Uterus (tissue), 4 donors: ENCODE measurements around the gene TMPRSS6. TPM values are rescaled to one million over a fixed set of nuclear protein-coding genes. Genes with fewer than 3 reads are reported as not detected.

Source experiments
- DNase-seq, 2 donors: peaks; one replicate each; pipeline ENCODE4 v3.0.0-alpha.2; 2019 to 2020
- H3K27ac ChIP-seq, 2 donors: fragments of 200-600 bp; sonication (generic); 1 replicate in 1 of 2; 2 replicates in 1 of 2; pipeline ENCODE4 v1.5.1; 2016 to 2018
- H3K27me3 ChIP-seq, 2 donors: fragments of 200-600 bp; sonication (generic); one replicate each; pipeline ENCODE4 v1.5.1; 2018 to 2019; ENCODE audit warnings: control low read depth in 1 of 2
- H3K36me3 ChIP-seq, 2 donors: fragments of 200-600 bp; sonication (generic); one replicate each; pipeline ENCODE4 v1.5.1; 2019; ENCODE audit warnings: control low read depth in 1 of 2
- H3K4me1 ChIP-seq, 2 donors: fragments of 200-600 bp; sonication (generic); one replicate each; pipeline ENCODE4 v1.5.1; 2018 to 2019; ENCODE audit warnings: control low read depth in 1 of 2
- H3K4me3 ChIP-seq, 2 donors: fragments of 200-600 bp; sonication (generic); 1 replicate in 1 of 2; 2 replicates in 1 of 2; pipeline ENCODE4 v1.5.1; 2018 to 2019; ENCODE audit warnings: mild to moderate bottlenecking in 1 of 2
- H3K9me3 ChIP-seq, 2 donors: fragments of 200-600 bp; sonication (generic); one replicate each; pipeline ENCODE4 v1.5.1; 2019; ENCODE audit warnings: control low read depth in 1 of 2
- POLR2A ChIP-seq, 2 donors: fragments of 450-650 bp; IDR thresholded peaks; one replicate each; pipeline ENCODE4 v1.6.1; 2016; ENCODE audit warnings: antibody characterized with exemption in 2 of 2, mild to moderate bottlenecking in 1 of 2, moderate library complexity in 1 of 2
- intact Hi-C: fragments of 100-400 bp; cut with DNase I; formaldehyde crosslinking; loops from one replicate; pipeline ENCODE4 v1.15.1; 2023; ENCODE audit warnings: low total_unique reads
- total RNA-seq, 4 donors: library from RNA; depleted of rRNA in 3 of 4; stranded (reverse); fragments of >200 nt in 3 of 4; gene quantifications; one replicate each; pipeline versions ENCODE4 v1.1.0 to v1.2.4, GENCODE V29; 2014 to 2023
- TF ChIP-seq, protein P1 (sequence below), 4 experiments: fragments of 200-600 bp in 2 of 4; fragments of 450-650 bp in 2 of 4; sonication (generic) in 2 of 4; IDR thresholded peaks; one replicate each; pipeline ENCODE4 v1.5.1; 2016 to 2019; ENCODE audit warnings: antibody characterized with exemption in 4 of 4, mild to moderate bottlenecking in 2 of 4, moderate library complexity in 1 of 4
- donor health status: DM: yes; HTN: yes; CAD: no.

Gene TMPRSS6
- not detected for total RNA-seq

- Histone ChIP-seq H3K36me3 (no peaks in the 10 kb centered on the region), H3K9me3 (no peaks in the 10 kb centered on the region), H3K4me1 (no peaks in the 10 kb centered on the region), H3K27me3 (no peaks in the 10 kb centered on the region), H3K4me3 (no peak within 1 kb of the TSS), H3K27ac (no peak within 1 kb of the TSS)
- no peak for TF ChIP-seq POLR2A (IDR thresholded peaks at IDR 0.05)
- TF ChIP-seq, protein P1, sequence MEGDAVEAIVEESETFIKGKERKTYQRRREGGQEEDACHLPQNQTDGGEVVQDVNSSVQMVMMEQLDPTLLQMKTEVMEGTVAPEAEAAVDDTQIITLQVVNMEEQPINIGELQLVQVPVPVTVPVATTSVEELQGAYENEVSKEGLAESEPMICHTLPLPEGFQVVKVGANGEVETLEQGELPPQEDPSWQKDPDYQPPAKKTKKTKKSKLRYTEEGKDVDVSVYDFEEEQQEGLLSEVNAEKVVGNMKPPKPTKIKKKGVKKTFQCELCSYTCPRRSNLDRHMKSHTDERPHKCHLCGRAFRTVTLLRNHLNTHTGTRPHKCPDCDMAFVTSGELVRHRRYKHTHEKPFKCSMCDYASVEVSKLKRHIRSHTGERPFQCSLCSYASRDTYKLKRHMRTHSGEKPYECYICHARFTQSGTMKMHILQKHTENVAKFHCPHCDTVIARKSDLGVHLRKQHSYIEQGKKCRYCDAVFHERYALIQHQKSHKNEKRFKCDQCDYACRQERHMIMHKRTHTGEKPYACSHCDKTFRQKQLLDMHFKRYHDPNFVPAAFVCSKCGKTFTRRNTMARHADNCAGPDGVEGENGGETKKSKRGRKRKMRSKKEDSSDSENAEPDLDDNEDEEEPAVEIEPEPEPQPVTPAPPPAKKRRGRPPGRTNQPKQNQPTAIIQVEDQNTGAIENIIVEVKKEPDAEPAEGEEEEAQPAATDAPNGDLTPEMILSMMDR (IDR thresholded peaks at IDR 0.05) = no peak
- no peak for DNase-seq
- intact Hi-C loops = no loop called here
Measured at GRCh38 chr22:37109242-37109917, at the start of gene TMPRSS6. Gene TMPRSS6 (minus strand): TSS chr22:37109713. CDS start chr22:37103417, 6,296 bp downstream.

GRCh38 chr22:37158963-37159290, 49.4 kb upstream of the TMPRSS6 start:
- Histone ChIP-seq H3K27ac (no peak overlapping the region), H3K4me1 (no peaks in the 10 kb centered on the region), H3K36me3 (no peaks in the 10 kb centered on the region), H3K9me3 (no peaks in the 10 kb centered on the region), H3K4me3 (no peak overlapping the region), H3K27me3 (no peaks in the 10 kb centered on the region)
- TF ChIP-seq, protein P1 (IDR thresholded peaks at IDR 0.05) = no peak
- no peak for TF ChIP-seq POLR2A (IDR thresholded peaks at IDR 0.05)
- DNase-seq = no peak
- intact Hi-C loops = no loop called here

- intact Hi-C loops = no loop called here
- Histone ChIP-seq H3K9me3 (no peaks in the 10 kb centered on the region), H3K27me3 (no peaks in the 10 kb centered on the region), H3K36me3 (no peaks in the 10 kb centered on the region), H3K4me3 (no peak overlapping the region), H3K4me1 (no peaks in the 10 kb centered on the region), H3K27ac (no peak overlapping the region)
- no peak for TF ChIP-seq POLR2A (IDR thresholded peaks at IDR 0.05)
- TF ChIP-seq, protein P1 (IDR thresholded peaks at IDR 0.05) = no peak
- no peak for DNase-seq
Measured at GRCh38 chr22:37157516-37158285, 48.2 kb upstream of the TMPRSS6 start.

GRCh38 chr22:37156686-37157435, 47.3 kb upstream of the TMPRSS6 start:
- Histone ChIP-seq H3K4me3 (no peak overlapping the region), H3K4me1 (no peaks in the 10 kb centered on the region), H3K36me3 (no peaks in the 10 kb centered on the region), H3K27me3 (no peaks in the 10 kb centered on the region), H3K27ac (no peak overlapping the region), H3K9me3 (no peaks in the 10 kb centered on the region)
- intact Hi-C loops = no loop called here
- no peak for DNase-seq
- TF ChIP-seq, protein P1 (IDR thresholded peaks at IDR 0.05) = no peak
- no peak for TF ChIP-seq POLR2A (IDR thresholded peaks at IDR 0.05)

DNA sequence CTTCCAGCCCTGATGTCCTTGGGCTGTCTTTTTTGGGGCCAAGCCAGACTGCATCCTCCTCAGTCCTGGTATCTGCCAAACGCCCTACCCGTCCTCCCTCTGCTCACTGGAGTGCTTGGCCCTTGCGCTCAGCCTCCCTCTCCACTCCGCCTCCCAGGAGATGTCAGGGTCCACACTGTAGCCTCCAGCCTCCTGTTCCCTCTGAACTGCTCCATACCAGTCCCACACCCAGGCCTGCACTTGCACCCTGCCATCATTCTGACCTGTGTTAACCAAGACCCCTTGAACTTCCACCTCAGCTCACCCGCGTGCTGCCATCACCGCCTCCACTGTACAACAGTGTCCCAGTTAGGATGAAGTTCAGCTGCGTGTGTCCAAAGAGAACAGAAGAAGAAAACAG, 46.5 kb upstream of the TMPRSS6 start:
- H3K36me3 ChIP-seq = no peaks in the 10 kb centered on the region
- no peak for DNase-seq
- no peaks in the 10 kb centered on the region for H3K27me3 ChIP-seq
- intact Hi-C loops = no loop called here
- H3K9me3 ChIP-seq = no peaks in the 10 kb centered on the region
- no peak overlapping the region for H3K4me3 ChIP-seq
- no peaks in the 10 kb centered on the region for H3K4me1 ChIP-seq
- no peak for TF ChIP-seq POLR2A (IDR thresholded peaks at IDR 0.05)
- TF ChIP-seq, protein P1 (IDR thresholded peaks at IDR 0.05) = no peak
- H3K27ac ChIP-seq = no peak overlapping the region
